IMR-90 (cell line): ENCODE measurements around the gene CYFIP1.

ENCODE experiments used
- MAFK ChIP-seq: IDR thresholded peaks from 2 replicates; pipeline ENCODE4 v1.6.1; 2012; ENCODE audit warnings: low read depth, low read length, improper control_type of control experiment
- MXI1 ChIP-seq: IDR thresholded peaks from 2 replicates; pipeline ENCODE4 v1.6.1; 2012; ENCODE audit warnings: low read depth, mild to moderate bottlenecking, low read length, moderate library complexity, borderline replicate concordance
- NFE2L2 ChIP-seq: fragments of 150-350 bp; IDR thresholded peaks from 2 replicates; pipeline ENCODE4 v1.6.1; 2016; ENCODE audit warnings: low read depth, mild to moderate bottlenecking, low read length
- POLR2A ChIP-seq: IDR thresholded peaks from 2 replicates; pipeline ENCODE4 v1.6.1; 2012; ENCODE audit warnings: mild to moderate bottlenecking, low read depth, low read length
- TF ChIP-seq, protein P1 (sequence below): conservative IDR thresholded peaks from 2 replicates; pipeline ENCODE4 v1.5.1; 2012; ENCODE audit warnings: mild to moderate bottlenecking, low read depth, low read length, improper control_type of control experiment
- TF ChIP-seq, protein P2 (sequence below): fragments of 150-350 bp; IDR thresholded peaks from 2 replicates; pipeline ENCODE4 v1.6.1; 2016; ENCODE audit warnings: low read depth, mild to moderate bottlenecking, low read length, moderate library complexity, borderline replicate concordance

DNA sequence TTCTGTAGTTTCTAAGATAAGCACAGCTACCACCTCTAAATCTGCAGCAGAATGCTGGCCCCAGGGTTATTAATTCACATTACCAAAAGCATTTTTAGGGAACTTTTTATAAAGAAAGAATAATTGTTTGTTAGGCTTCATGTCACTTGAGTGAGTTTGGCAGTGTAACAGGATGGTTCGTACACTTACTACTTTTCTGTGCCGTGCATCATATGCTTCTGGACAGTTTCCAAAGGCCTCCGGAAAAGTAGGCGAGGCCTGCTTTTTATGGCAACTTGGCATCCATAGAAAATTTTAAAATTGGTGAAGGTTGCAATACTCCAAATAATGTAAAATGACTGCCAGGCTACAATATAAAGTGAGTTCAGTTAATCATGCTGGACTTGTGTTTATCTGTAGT, 111.7 kb downstream of the CYFIP1 start:
- TF ChIP-seq, protein P1, sequence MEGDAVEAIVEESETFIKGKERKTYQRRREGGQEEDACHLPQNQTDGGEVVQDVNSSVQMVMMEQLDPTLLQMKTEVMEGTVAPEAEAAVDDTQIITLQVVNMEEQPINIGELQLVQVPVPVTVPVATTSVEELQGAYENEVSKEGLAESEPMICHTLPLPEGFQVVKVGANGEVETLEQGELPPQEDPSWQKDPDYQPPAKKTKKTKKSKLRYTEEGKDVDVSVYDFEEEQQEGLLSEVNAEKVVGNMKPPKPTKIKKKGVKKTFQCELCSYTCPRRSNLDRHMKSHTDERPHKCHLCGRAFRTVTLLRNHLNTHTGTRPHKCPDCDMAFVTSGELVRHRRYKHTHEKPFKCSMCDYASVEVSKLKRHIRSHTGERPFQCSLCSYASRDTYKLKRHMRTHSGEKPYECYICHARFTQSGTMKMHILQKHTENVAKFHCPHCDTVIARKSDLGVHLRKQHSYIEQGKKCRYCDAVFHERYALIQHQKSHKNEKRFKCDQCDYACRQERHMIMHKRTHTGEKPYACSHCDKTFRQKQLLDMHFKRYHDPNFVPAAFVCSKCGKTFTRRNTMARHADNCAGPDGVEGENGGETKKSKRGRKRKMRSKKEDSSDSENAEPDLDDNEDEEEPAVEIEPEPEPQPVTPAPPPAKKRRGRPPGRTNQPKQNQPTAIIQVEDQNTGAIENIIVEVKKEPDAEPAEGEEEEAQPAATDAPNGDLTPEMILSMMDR = no peak
- TF ChIP-seq POLR2A (no peak), NFE2L2 (no peak), MXI1 (no peak), MAFK (no peak)
- TF ChIP-seq, protein P2, sequence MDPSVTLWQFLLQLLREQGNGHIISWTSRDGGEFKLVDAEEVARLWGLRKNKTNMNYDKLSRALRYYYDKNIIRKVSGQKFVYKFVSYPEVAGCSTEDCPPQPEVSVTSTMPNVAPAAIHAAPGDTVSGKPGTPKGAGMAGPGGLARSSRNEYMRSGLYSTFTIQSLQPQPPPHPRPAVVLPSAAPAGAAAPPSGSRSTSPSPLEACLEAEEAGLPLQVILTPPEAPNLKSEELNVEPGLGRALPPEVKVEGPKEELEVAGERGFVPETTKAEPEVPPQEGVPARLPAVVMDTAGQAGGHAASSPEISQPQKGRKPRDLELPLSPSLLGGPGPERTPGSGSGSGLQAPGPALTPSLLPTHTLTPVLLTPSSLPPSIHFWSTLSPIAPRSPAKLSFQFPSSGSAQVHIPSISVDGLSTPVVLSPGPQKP = no peak
